H1 (cell line): ENCODE results near the gene TMEM120B. TPM values are rescaled to one million over a fixed set of nuclear protein-coding genes. Genes with fewer than 3 reads are reported as not detected.

Experiments used
- ASH2L ChIP-seq: fragments of 200-600, 300-600 bp; sonication (generic); IDR thresholded peaks from one replicate; pipeline ENCODE4 v1.7.1; 2017; ENCODE audit warnings: low read length
- JUN ChIP-seq: IDR thresholded peaks from 2 replicates; pipeline ENCODE4 v1.6.1; 2011; ENCODE audit warnings: low read depth, mild to moderate bottlenecking, improper control_type of control experiment, low read length
- RFX5 ChIP-seq: IDR thresholded peaks from 2 replicates; pipeline ENCODE4 v1.6.1; 2011; ENCODE audit warnings: low read depth, low read length, improper control_type of control experiment, borderline replicate concordance
- polyA plus RNA-seq, 7 experiments: library from polyadenylated mRNA; depleted of rRNA in 3 of 7; stranded (reverse) in 5 of 7; unstranded in 2 of 7; fragments of >200 nt in 5 of 7; fragments of 200-250 nt in 2 of 7; gene quantifications; 1 replicate in 5 of 7; 2 replicates in 1 of 7; 4 replicates in 1 of 7; pipeline versions ENCODE4 v1.2.1 to v1.2.3, GENCODE V29; 2011 to 2013; ENCODE audit warnings: missing spikeins in 2 of 7, mixed read lengths in 2 of 7
- total RNA-seq: library from RNA; stranded (reverse); fragmentation: NEBNext Ultra II Directional; extraction: Animal tissue kit (Norgen Biotek cat#: 25700); gene quantifications from 2 replicates; pipeline ENCODE4 v1.2.1, GENCODE V29; 2021
- TF ChIP-seq, protein P1 (sequence below): IDR thresholded peaks from 2 replicates; pipeline ENCODE4 v1.6.1; 2012; ENCODE audit warnings: inconsistent platforms

Gene TMEM120B
- total and polyA plus RNA-seq, 2 of the 8 experiments (the other 6 are each of a cell fraction or from before 2014, with no cell fraction given), result 22.0 to 29.1 TPM

GRCh38 chr12:121750507-121750955 is 38.0 kb downstream of the TMEM120B start (continued):
- TF ChIP-seq JUN (no peak), RFX5 (no peak), ASH2L (no peak)
- TF ChIP-seq, protein P1, sequence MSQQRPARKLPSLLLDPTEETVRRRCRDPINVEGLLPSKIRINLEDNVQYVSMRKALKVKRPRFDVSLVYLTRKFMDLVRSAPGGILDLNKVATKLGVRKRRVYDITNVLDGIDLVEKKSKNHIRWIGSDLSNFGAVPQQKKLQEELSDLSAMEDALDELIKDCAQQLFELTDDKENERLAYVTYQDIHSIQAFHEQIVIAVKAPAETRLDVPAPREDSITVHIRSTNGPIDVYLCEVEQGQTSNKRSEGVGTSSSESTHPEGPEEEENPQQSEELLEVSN, result no peak
